ENCODE data around the gene KRR1.
"Not testable (repeated sequence)": the region's sequence is repeated elsewhere in the genome, so short reads cannot be mapped to it uniquely, and the experiment has no call there.

KRR1 gene

DNA sequence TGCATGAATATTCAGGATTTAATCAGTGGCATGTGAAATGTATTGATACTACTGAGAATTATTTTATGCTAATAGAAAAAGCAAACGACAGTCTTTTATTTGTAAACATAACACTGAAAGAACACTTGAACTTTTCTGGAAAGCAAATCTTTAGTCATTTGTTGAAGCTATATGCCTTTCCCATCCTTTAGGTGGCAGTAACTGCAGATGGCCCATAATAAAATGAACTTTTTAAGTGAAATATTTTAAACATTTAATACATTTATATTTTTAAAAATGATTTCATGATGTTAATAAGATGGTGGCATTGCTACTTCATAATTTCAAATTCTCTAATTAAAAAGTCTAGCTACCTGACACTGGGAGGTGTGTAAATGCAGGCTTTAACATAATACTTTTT is 13.9 kb upstream of the KRR1 start:
- no peak for DNase-seq (ENCODE audit: low read depth in 2 of 2)

DNA sequence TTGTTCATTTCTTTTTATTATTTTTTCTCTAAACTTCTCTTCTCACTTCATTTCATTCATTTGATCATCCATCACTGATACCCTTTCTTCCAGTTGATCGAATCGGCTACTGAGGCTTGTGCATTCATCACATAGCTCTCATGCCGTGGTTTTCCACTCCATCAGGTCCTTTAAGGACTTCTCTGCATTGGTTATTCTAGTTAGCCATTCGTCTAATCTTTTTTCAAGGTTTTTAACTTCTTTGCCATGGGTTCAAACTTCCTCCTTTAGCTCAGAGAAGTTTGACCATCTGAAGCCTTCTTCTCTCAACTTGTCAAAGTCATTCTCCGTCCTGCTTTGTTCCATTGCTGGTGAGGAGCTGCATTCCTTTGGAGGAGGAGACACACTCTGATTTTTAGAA is 10.7 kb upstream of the KRR1 start:
- DNase-seq (ENCODE audit: low read depth in 2 of 2): not testable (repeated sequence)

DNA sequence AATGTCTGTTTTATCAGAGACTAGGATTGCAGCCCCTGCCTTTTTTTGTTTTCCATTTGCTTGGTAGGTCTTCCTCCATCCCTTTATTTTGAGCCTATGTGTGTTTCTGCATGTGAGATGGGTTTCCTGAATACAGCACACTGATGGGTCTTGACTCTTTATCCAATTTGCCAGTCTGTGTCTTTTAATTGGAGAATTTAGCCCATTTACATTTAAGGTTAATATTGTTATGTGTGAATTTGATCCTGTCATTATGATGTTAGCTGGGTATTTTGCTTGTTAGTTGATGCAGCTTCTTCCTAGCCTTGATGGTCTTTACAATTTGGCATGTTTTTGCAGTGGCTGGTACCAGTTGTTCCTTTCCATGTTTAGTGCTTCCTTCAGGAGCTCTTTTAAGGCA is 9.8 kb upstream of the KRR1 start:
- not testable (repeated sequence) for DNase-seq (ENCODE audit: low read depth in 2 of 2)

DNA sequence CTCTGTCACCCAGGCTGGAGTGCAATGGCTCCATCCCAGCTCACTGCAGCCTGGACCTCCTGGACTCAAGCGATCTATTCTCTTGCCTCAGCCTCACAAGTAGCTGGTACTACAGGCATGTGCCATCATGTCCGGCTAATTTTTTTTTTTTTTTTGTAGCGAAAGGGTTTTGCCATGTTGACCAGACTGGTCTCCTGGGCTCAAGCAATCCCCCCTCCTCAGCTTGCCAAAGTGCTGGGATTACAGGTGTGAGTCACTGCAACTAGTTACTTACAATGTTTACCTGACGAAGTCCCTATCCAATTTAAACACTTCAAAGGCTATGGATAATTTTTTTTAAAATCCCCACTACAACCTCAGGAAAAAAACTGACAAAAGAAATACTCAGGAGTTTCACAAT is 1.8 kb downstream of the KRR1 start:
- DNase-seq (ENCODE audit: low read depth in 2 of 2): no peak

DNA sequence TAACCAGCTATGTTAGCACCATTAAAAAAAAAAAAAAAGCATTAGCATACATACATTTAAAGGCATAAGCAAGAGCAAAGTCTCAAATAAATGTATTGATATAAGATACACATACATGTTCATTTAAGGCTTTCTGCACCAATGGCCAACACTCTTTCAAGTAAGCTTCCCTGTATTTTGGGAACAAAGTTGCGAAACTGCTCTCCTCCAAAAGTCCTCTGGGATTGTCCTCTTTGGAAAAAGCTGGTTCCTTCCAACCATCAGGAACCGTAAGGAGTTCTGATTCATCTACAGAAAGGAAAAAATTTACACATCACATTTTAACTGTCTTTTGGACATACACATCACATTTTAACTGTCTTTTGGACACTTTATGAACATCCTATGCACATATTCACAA is 3.2 kb downstream of the KRR1 start:
- no peak for DNase-seq (ENCODE audit: low read depth in 2 of 2)

DNA sequence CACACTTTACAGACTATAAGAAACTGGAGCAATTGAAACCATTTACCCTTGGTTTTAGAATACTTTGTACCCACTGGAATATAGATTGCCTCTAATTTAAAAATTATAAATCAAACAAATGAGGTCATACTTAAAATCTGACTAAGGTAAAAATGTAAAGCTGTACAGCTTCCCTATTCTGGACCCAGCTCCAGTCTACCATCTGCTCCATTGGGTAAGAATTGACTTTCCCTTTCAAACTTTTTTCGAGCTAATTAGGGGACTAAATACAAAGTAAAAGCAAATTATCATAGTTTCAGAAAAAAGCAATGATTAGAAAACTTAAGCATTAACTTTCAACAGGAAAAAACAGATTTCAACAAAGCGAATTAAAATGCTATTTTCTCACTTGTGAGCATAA is 4.3 kb downstream of the KRR1 start:
- DNase-seq (ENCODE audit: low read depth in 2 of 2): no peak

DNA sequence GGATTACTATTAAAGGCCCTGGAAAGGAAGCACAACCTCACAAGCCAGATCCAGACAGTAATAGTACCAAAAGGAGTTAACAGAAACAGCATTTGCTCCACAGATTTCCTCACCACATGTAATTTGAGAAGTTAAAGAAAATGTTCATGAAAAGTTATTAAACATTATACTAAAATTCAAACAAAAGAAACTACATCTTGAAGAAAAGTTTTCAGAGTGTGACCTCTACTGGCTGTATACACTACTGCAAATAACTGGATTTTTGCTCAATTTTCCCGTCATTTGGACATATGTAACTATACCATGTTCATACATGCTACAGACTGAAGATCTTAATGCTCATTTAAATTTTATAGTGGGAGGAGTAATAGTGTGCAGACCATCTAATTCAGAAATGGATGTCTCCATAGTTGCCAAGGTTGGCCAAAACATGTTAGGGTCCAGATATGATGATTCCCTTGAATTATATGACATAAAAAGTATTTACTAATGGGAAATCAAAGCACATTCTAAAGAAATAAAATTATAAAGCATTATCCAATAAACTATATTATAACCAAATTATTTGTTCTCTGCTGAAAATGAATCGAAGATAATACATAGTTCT is 5.6 kb downstream of the KRR1 start:
- no peak for DNase-seq (ENCODE audit: low read depth in 2 of 2)

DNA sequence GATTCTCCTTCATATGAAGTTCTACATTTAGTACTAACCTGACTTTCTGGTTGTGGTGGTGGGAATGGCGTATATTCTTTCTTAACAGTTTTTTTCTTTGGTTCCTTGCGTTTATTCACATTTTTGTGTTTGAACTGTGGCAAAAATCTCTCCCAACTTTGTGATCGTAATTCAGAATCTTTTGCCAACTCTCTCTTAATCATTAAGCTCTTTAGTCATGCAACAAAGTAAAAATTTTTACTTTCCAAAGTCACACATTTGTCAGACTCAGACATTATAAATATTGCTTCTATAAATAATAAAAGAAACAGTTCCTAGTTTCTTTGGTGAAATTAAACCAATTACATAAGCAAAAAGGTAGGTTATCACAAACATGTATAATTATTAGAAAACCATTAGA is 7.5 kb downstream of the KRR1 start:
- DNase-seq (ENCODE audit: low read depth in 2 of 2): no peak

DNA sequence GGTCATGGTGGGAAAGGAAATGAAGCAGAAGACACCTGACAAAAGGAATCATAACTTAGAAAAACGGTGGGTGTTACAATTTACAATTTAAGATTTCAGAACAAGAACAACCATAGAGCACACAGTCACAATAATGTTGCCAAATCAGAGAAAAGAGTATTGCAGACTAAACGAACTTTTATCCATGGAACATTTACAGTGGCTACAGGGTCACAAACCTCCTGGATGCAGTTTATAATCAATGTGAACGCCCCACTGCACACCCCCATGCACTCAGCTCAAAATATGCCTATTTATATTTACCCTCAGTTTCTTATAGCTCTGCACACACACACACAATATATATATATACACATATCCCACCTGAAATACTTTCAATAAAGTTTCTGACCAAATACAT is 8.0 kb downstream of the KRR1 start:
- DNase-seq (ENCODE audit: low read depth in 2 of 2): no peak

DNA sequence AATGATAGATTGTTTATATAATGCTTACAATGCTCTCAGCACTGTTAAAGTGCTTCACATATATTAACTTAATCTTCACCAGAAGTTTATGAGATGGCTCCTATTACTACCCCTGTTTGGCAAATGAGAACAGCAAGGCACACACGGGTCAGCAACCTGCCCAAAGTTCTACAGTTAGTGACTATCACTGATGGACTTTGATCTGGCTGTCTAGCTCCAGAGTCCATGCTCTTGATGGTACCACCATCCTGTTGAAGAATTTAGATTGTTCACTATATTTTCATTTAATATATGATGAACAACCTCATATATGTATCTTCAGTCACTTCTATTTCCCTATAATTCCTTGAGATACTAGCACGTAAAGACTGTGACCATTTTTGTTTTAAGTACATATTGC is 20.2 kb downstream of the KRR1 start:
- DNase-seq (ENCODE audit: low read depth in 2 of 2): no peak

DNA sequence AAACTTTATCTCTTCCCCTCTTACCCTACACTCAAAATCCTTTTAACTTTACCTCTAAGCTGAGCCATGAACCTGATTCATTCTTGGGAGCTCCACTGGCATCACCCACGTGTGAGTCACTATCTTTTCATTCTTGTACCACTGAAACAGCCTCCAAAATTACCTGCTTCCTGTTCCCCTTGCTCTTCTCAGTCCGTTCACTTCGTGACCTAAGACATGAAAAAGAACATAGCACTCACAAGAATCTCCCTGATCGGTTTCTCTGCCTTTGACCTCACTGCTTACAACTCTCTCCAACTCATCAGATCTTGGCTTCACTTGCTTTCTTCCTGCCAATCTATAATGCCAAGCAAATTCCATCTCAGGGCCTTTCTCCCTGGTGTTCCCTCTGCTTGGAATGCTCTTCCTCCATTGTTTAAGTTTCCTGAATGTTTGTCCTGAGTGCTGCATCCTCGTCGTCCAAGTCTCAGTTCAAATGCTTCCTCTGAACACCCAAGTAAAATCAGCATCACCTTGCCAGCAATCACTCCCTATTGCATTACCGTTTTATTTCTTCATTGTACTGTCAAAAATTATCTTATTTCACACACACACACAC is 21.7 kb downstream of the KRR1 start:
- DNase-seq (ENCODE audit: low read depth in 2 of 2): no peak

DNA sequence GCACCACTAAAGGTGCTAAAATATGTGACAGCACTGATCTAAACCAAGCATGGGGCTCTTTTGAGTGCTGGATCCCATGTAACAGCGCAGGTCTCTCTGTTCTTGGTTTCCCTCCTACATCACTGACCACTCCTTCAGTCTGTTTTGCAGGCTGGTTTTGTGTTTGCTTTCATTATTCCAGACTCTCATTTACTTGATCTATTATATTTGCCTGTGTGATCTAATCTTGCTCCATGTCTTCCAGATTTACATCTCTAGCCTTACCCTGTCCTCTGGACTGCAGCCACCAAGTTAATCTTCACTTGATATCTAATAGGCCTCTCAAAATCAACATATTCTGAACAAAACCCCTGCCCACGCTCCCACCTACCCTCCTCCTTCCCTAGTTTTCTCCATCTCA is 22.2 kb downstream of the KRR1 start:
- no peak for DNase-seq (ENCODE audit: low read depth in 2 of 2)

DNA sequence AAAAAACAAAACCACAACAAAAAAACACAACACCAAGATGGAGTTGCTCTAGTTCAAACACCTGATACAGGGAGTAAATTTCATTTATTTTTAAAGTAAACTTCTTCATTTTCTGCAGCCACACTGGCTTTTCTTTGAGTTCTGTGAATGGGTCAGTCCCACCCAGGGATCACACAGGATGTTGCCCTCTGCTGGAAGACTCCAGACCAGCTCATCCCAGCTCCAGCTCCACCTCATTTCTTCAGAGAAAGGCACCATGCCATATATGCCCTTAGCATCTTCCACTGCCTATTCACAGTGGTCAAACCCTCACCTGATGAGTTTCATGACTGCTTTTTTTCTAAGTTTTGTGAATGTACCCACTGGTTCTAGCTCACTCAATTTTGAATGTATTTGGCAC is 22.9 kb downstream of the KRR1 start:
- no peak for DNase-seq (ENCODE audit: low read depth in 2 of 2)

DNA sequence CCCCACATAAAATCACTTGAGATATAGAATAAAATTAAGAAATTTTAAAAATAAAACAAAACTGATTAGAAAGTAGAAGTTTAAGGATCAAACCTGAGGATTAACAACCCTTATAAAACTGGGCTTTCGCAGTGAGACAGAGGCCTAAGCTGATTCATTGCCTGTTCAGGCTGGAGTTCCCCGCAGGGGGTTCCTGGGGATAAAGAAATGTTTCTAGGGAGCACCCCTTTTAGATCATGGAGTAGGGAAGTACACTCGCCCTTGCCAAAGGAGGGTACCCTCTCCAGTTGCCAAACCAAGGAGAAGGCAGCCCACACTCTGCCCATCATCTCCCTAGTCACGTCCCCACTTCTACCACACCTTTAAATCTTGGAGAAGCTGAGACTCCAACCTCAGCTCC is 24.1 kb downstream of the KRR1 start:
- no peak for DNase-seq (ENCODE audit: low read depth in 2 of 2)

DNA sequence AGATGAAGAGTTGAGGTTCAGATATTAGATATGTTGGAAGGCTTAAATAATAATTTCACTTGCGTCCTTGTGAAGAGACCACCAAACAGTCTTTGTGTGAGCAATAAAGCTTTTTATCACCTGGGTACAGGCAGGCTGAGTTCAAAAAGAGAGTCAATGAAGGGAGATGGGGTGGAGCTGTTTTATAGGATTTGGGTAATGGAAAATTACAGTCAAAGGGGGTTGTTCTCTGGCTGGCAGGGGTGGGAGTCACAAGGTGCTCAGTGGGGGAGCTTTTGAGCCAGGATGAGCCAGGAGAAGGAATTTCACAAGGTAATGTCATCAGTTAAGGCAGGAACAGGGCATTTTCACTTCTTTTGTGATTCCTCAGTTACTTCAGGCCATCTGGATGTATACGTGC is 27.0 kb downstream of the KRR1 start:
- DNase-seq (ENCODE audit: low read depth in 2 of 2): not testable (repeated sequence)

DNA sequence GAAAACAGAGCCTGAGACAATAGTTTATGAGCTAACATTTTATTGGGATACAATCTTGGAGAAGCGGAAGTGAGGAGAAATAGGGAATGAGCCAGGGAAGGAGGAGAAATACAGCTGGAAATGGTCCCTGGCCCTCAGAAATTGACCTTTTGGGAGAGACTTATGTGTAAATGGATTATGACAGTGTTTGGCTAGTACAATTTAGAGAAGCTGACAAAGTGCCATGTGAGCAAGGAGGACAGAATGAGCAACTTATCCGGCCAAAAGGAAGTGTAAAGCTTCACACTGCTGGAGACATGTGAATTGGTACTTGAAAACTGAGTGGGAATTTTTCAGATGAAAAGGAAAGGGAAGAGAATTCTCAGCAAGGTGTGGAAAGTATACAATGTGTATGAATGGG is 28.0 kb downstream of the KRR1 start:
- no peak for DNase-seq (ENCODE audit: low read depth in 2 of 2)

DNA sequence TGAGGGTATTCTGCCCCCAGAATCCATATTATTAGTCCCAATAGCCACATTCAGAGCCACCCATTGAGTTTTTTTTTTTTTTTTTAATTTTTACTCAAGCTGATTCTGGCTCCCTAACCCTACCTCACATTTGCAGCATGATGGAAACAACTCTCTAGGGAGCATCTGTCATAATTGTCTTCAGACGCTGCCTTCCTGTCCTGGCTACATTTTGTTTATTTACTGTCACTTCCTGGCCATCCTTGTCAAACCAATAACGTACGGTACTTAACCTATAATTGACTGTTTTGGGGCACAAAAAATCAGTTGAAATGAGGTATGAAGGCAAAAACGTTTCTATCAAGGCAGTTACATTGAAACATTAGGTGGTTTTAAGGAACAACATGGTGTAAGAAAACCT is 28.8 kb downstream of the KRR1 start:
- DNase-seq (ENCODE audit: low read depth in 2 of 2): no peak

DNA sequence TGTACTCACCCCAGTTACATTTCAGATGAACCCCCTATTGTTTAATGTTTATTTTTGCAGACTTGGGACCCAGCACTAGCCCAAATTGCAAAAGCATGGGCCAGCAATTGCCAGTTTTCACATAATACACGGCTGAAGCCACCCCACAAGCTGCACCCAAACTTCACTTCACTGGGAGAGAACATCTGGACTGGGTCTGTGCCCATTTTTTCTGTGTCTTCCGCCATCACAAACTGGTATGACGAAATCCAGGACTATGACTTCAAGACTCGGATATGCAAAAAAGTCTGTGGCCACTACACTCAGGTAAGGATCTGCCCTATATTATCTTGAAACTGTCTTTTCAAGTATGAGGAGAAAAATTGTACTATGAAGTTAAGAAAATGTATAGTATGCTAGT is 29.6 kb downstream of the KRR1 start:
- DNase-seq (ENCODE audit: low read depth in 2 of 2): no peak

DNA sequence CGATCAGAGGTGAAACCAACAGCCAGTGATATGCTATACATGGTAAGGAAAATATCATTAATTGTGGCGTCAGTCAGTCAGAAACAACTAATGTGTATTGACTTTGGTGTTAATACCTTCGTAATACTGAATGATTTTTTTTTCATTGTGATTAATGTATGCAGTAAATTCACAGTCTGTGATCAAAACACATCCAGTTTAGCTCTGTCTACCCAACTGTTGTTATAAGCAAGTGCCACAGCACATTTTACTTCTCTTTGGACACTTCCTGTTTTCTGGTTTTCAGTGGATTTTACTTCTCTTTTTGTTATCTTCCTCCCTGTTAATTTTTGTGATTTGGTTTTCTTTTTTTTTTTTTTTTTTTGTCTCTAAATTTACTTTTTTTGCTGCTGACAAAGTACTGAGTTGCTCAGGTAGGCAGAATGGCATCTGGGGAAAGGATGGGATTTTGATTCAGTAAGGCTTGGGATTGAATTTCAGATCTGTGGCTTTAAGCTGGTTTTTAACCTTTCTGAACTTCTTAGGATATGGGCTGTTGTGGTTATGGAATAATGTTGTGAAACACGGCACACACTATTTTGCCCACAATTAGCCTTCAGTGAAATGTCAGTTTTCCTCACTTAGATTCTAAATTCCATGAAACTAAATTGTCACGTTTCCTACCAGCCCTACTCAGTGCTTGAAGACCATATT is 30.2 kb downstream of the KRR1 start:
- DNase-seq (ENCODE audit: low read depth in 2 of 2): no peak

DNA sequence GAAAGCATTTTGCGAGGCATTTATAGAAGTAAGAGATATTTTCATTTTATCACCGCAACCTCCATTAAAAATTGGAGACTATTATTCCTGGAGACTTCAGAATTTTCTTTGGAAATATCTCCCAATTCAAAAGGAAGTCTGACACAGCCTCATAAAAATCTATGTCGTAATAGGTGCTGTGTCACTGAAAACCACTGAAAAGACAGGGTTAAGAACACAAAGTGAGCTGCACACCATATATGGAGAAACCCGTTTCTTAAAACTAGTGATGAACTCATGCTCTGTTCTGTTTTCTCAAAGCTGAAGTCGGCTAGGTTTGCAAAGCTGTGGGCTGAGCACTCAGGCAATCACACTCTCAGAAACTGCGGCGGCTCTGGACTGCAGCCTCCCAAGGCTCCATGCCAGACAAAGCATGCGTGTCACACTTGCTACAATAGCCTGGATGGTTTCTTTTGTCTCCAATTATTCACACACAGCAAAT is 30.9 kb downstream of the KRR1 start, which contains the start of gene GLIPR1:
GLIPR1 (plus strand) TSS at position 287 of the 481 bp plus-strand sequence; CDS start at position 413, 126 bp downstream.
- DNase-seq (ENCODE audit: low read depth in 2 of 2): peak; percentile 20 to 46

DNA sequence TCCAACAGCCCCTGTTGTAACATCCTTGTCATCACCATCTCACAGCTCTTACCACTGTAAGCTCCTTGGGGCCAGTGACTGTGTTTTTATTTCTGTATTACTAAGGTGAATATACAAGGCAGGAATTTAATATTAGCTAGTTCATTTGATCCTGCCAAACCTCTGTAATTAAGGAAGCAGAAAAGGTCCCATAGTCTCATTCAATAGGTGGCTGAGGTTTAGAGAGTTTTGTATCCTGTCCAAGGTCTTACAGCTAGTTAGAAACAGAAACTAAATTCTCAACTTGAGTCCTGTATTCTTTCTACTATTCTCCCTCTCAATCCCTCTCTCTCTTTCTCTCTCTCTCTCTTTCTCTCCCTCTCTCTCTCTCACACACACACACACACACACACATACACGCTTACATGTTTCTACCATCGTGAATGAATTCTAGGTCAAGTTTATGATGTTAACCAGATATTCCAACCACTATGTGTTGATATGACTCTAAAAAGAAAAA is 31.4 kb downstream of the KRR1 start:
- DNase-seq (ENCODE audit: low read depth in 2 of 2): no peak

DNA sequence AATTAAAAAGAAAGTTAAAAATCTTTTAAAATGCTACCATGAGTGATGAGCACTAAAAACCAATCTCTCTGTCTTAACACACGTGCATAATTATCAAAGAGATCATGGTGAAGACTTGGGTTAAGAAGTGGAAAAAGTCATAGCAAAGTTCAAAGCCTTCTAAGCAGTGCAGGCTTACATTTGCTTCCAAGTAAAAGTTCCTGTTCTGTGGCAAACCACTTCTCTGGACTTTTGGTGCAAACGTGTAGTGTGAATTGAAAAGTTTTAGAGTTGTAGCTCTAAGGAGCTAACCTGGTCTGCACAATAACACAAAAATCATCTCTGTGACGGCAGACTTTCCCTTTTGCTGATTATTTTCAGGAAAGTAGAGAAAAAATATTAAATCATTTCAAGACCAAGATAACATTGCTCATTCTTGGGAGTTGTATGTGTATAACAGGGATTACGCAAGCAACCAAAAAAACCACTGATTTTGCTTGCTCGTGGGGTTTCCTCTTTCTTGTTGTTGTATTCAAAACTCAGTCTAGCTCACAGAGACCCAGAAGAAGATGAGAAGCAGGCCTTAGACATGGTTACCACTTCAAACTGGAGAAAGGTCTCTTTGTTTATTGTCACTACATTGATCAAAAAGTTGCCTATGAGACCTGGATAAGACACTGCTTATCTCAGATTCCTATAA is 33.2 kb downstream of the KRR1 start:
- no peak for DNase-seq (ENCODE audit: low read depth in 2 of 2)

DNA sequence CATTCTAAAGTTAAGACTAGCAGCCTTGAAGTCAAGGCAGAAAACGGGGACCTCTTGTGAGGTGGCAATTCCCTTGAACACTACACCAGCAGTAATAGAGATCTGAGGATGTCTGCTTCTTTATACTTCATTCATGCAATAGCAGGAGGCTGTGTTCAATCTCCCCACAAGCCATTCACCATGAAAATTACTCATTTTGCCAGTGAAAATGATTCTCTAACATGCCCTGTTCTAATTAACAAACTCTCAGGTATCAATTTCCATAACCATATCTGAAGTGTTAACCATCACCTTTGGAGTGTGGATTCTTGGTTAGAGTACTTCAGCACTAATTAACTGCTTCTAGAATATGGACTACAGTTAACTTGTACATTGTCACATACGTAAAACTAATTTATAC is 34.3 kb downstream of the KRR1 start:
- DNase-seq (ENCODE audit: low read depth in 2 of 2): no peak

Measured in stimulated activated CD8-positive, alpha-beta memory T cell treated with anti-CD3 and anti-CD28 coated beads, Interleukin-7, amount 100 ng/mL, for 1 hour (primary cell).